ENCODE measurements around the gene VPS45. TPM values are rescaled to one million over a fixed set of nuclear protein-coding genes. Genes with fewer than 3 reads are reported as not detected.

Gene VPS45
- total and polyA plus RNA-seq, 8 donors: 7.4 to 23.7 (median 13.2) TPM

DNA sequence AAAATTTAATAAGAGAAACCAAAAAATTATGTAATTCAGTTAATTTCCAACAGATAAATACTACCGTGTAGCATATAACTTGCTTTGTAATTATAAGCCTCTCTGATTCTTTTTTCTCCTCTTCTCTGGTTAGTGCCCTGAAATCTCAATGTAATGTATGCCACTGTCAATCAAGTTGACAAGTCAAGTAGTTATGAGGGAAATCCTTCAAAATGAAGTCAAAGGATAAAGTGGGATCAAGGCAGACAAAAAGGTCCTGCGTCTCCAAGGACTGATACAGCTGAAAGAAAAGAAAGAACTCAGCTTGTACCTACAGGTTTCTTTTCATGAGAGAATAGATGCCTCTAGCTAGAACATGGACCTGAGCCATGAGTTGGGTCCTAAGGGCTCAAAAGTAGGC lies 19.8 kb downstream of the VPS45 start:
- DNase-seq (no peak), FAIRE-seq (no peak), ATAC-seq (no peak)
- no peaks in the 10 kb centered on the region for H3K27me3 ChIP-seq
- 84 to 88% methylated on average over 2 of the region's 2 CpGs for WGBS, 2 donors
- no peaks in the 10 kb centered on the region for H3K4me1 ChIP-seq
- H3K36me3 ChIP-seq: peaks cover 0 to 20% (median 9%) of the 10 kb centered on the region in 3 donors
- intact Hi-C loops (cut with DNase I): no loop called here
- H3K9me3 ChIP-seq: no peaks in the 10 kb centered on the region
- H3K27ac ChIP-seq: no peak overlapping the region
- no peak overlapping the region for H3K4me3 ChIP-seq
- TF ChIP-seq, protein P1, sequence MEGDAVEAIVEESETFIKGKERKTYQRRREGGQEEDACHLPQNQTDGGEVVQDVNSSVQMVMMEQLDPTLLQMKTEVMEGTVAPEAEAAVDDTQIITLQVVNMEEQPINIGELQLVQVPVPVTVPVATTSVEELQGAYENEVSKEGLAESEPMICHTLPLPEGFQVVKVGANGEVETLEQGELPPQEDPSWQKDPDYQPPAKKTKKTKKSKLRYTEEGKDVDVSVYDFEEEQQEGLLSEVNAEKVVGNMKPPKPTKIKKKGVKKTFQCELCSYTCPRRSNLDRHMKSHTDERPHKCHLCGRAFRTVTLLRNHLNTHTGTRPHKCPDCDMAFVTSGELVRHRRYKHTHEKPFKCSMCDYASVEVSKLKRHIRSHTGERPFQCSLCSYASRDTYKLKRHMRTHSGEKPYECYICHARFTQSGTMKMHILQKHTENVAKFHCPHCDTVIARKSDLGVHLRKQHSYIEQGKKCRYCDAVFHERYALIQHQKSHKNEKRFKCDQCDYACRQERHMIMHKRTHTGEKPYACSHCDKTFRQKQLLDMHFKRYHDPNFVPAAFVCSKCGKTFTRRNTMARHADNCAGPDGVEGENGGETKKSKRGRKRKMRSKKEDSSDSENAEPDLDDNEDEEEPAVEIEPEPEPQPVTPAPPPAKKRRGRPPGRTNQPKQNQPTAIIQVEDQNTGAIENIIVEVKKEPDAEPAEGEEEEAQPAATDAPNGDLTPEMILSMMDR (IDR thresholded peaks at IDR 0.05): no peak

- FAIRE-seq: no peak
- intact Hi-C loops (cut with DNase I): loop anchor here in 1 of 3 donors (10.0 kb wide), 1 partner anchor 65 kb away; no protein-coding TSS in a partner anchor
These were observed 22.4 kb downstream of the VPS45 start for GRCh38 chr1:150089846-150090520.

GRCh38 chr1:150092180-150092791 lies 24.7 kb downstream of the VPS45 start:
- TF ChIP-seq, protein P1 (IDR thresholded peaks at IDR 0.05): no peak
- H3K36me3 ChIP-seq: peaks cover 0 to 21% (median 4%) of the 10 kb centered on the region in 3 donors
- DNase-seq (no peak), FAIRE-seq (no peak), ATAC-seq (no peak)
- no peaks in the 10 kb centered on the region for H3K9me3 ChIP-seq
- H3K27me3 ChIP-seq: no peaks in the 10 kb centered on the region
- intact Hi-C loops (cut with DNase I): loop anchor here in 1 of 3 donors (10.0 kb wide), 1 partner anchor 63 kb away; no protein-coding TSS in a partner anchor
- H3K27ac ChIP-seq: no peak overlapping the region
- H3K4me1 ChIP-seq: no peaks in the 10 kb centered on the region
- 83 to 85% methylated on average over 3 of the region's 3 CpGs for WGBS, 2 donors
- H3K4me3 ChIP-seq: no peak overlapping the region

More at GRCh38 chr1:150089846-150090520, 22.4 kb downstream of the VPS45 start:
- Histone ChIP-seq H3K9me3 (no peaks in the 10 kb centered on the region), H3K36me3 (peaks cover 0 to 12% (median 4%) of the 10 kb centered on the region in 3 donors), H3K4me1 (no peaks in the 10 kb centered on the region), H3K4me3 (no peak overlapping the region), H3K27ac (no peak overlapping the region), H3K27me3 (no peaks in the 10 kb centered on the region)
- TF ChIP-seq, protein P1 (IDR thresholded peaks at IDR 0.05): no peak
- DNase-seq (no peak), ATAC-seq (no peak)
- WGBS, 2 donors: 91 to 92% methylated on average over 3 of the region's 3 CpGs

DNA sequence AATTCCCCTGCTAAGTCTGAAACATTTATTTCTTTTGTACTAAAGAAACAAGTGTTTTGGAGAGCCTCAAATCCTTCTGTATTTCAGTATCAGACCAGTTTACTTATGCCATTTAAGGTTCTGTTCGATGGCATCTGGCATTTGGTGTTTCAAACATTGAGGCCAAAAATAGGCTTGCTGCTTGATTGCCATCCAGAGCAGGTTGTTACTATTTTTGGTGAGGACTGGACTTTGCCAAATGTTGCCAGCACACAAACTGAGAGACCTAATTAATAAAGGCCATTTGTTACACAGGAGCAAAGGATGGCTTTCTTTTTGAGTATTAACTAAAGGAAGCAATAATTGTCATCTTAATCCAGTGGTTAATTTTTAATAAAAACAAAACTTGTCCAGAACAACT lies 26.2 kb downstream of the VPS45 start:
- no peak for FAIRE-seq
- H3K9me3 ChIP-seq: no peaks in the 10 kb centered on the region

More for the DNA sequence above, 26.2 kb downstream of the VPS45 start:
- H3K4me1 ChIP-seq: no peaks in the 10 kb centered on the region
- peaks cover 0 to 21% (median 0%) of the 10 kb centered on the region in 3 donors for H3K36me3 ChIP-seq
- DNase-seq (no peak), ATAC-seq (no peak)
- H3K27ac ChIP-seq: no peak overlapping the region
- WGBS, 2 donors: 22 to 30% methylated on average over 1 of the region's 1 CpG
- TF ChIP-seq, protein P1 (IDR thresholded peaks at IDR 0.05): no peak
- intact Hi-C loops (cut with DNase I): loop anchor here in 1 of 3 donors (10.0 kb wide), 1 partner anchor 61 kb away; no protein-coding TSS in a partner anchor
- H3K4me3 ChIP-seq: no peak overlapping the region
- no peaks in the 10 kb centered on the region for H3K27me3 ChIP-seq

Measured in pancreas (tissue), 10 donors.